ENCODE data around the gene ARMC8. TPM values are rescaled to one million over a fixed set of nuclear protein-coding genes. Genes with fewer than 3 reads are reported as not detected.

The ARMC8 gene
- total and polyA plus RNA-seq, 2 of the 8 experiments (the other 6 are each of a cell fraction or from before 2014, with no cell fraction given), result 47.3 to 58.5 TPM

DNA sequence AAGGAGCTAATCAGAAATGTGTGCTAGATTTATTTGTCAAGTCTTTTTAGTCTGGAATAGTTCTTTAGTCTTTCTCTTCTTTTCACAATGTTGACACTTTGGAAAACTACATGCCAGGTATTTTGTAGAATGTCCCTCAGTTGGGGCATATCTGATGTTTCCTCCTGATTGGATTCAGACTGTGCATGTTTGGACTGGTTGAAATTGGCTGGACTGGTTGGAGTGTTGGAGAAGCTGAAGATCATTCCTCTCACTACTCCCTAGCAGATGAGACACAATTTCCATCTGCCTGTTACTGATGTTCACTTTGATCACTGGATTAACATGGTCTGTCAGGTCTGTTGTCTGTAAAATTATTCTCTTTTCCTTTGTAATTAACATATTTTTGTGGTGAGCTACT is 138.9 kb downstream of the ARMC8 start:
- Histone ChIP-seq H3K4me2 (ENCODE audit: insufficient read depth in 1 of 2, low read depth in 2 of 2, low read length in 2 of 2) (no peak overlapping the region), H4K20me1 (replicated peaks in 1 of 2; ENCODE audit: control insufficient read depth in 1 of 2, insufficient read depth in 2 of 2, low read length in 2 of 2) (no peaks in the 10 kb centered on the region), H3K14ac (ENCODE audit: insufficient read length) (no peak overlapping the region), H2AK5ac (ENCODE audit: low read depth, low read length) (no peak overlapping the region), H4K91ac (replicated peaks; ENCODE audit: insufficient read length, low read length) (no peak overlapping the region), H3K4ac (replicated peaks; ENCODE audit: insufficient read length, low read depth, low read length) (no peak overlapping the region), H3K4me3 (ENCODE audit: extremely low read depth in 1 of 4, insufficient read depth in 2 of 4, low read depth in 3 of 4, low read length in 4 of 4) (no peak overlapping the region), H3K79me1 (ENCODE audit: low read depth, low read length) (no peaks in the 10 kb centered on the region), H3K27ac (ENCODE audit: low read depth, low read length) (no peak overlapping the region), H3K23ac (ENCODE audit: insufficient read length) (no peak overlapping the region), H3K23me2 (ENCODE audit: low read depth, low read length) (peaks cover 5% of the 10 kb centered on the region), H4K8ac (ENCODE audit: extremely low read depth, insufficient read depth, low read length) (no peak overlapping the region), H3K79me2 (ENCODE audit: control insufficient read depth in 1 of 2, insufficient read depth in 2 of 2, low read length in 2 of 2) (no peaks in the 10 kb centered on the region), H3K9me3 (ENCODE audit: insufficient read depth in 2 of 2, low read depth in 1 of 2, low read length in 1 of 2) (no peaks in the 10 kb centered on the region), H2AFZ (ENCODE audit: low read length) (no peak overlapping the region), H2BK120ac (replicated peaks; ENCODE audit: low read depth, low read length) (no peak overlapping the region), H3K18ac (ENCODE audit: extremely low read depth, low read length) (no peak overlapping the region), H2BK12ac (ENCODE audit: low read depth, low read length) (no peak overlapping the region), H3K4me1 (replicated peaks in 1 of 4; ENCODE audit: control insufficient read depth in 3 of 4, insufficient read depth in 4 of 4, low read length in 3 of 4) (peaks cover 0 to 4% (median 2%) of the 10 kb centered on the region in 4 experiments; a peak in 3 of 7 replicates), H2BK15ac (ENCODE audit: low read length) (no peak overlapping the region), H3K9ac (replicated peaks in 1 of 4; ENCODE audit: extremely low read depth in 1 of 4, low read depth in 3 of 4, low read length in 3 of 4) (no peak overlapping the region), H2BK5ac (ENCODE audit: low read depth, low read length) (no peak overlapping the region), H3K36me3 (ENCODE audit: control insufficient read depth in 2 of 4, insufficient read depth in 4 of 4, low read length in 3 of 4) (no peaks in the 10 kb centered on the region), H4K5ac (ENCODE audit: insufficient read length, low read depth, low read length) (no peak overlapping the region), H2BK20ac (ENCODE audit: low read length) (no peak overlapping the region), H3K56ac (replicated peaks; ENCODE audit: insufficient read length, low read depth, low read length) (no peak overlapping the region), H3K27me3 (replicated peaks in 1 of 4; ENCODE audit: control insufficient read depth in 3 of 4, extremely low read depth in 1 of 4, insufficient read depth in 3 of 4, low read length in 3 of 4) (no peaks in the 10 kb centered on the region)
- no peak for DNase-seq (ENCODE audit: low read depth in 1 of 2, low spot score in 2 of 2)
- TF ChIP-seq MAFK (IDR thresholded peaks at IDR 0.05; ENCODE audit: low read depth, low read length) (no peak), SAP30 (IDR thresholded peaks at IDR 0.05; ENCODE audit: insufficient read depth, insufficient replicate concordance, low read length) (no peak), EP300 (IDR thresholded peaks at IDR 0.05; ENCODE audit: borderline replicate concordance in 1 of 2, low read depth in 2 of 2, low read length in 2 of 2) (no peak), JUN (IDR thresholded peaks at IDR 0.05; ENCODE audit: low read depth, low read length) (no peak), BRCA1 (IDR thresholded peaks at IDR 0.05; ENCODE audit: low read depth, low read length) (no peak), TBP (IDR thresholded peaks at IDR 0.05; ENCODE audit: low read depth, low read length) (no peak), KDM5A (IDR thresholded peaks at IDR 0.05; ENCODE audit: low read length) (no peak), POU5F1 (IDR thresholded peaks at IDR 0.05; ENCODE audit: low read depth, low read length) (no peak)
- TF ChIP-seq, protein P1, sequence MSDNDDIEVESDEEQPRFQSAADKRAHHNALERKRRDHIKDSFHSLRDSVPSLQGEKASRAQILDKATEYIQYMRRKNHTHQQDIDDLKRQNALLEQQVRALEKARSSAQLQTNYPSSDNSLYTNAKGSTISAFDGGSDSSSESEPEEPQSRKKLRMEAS (IDR thresholded peaks at IDR 0.05), result no peak
- ChIA-PET POLR2A (ENCODE audit: partially characterized antibody) (no interaction called here), CTCF (ENCODE audit: partially characterized antibody) (interaction anchor here (0.7 to 1.7 kb wide), 4 partner anchors 11 to 140 kb away, joined by 3 to 5 read pairs (median 3); no protein-coding TSS in a partner anchor)
- no peak for FAIRE-seq

All from H1 (cell line).